ENCODE data around the gene FUS. TPM values are rescaled to one million over a fixed set of nuclear protein-coding genes. Genes with fewer than 3 reads are reported as not detected.

FUS gene
- polyA plus RNA-seq, 1 donor (not counting 4 experiments of a cell fraction or from before 2014, with no cell fraction given): 199 TPM

DNA sequence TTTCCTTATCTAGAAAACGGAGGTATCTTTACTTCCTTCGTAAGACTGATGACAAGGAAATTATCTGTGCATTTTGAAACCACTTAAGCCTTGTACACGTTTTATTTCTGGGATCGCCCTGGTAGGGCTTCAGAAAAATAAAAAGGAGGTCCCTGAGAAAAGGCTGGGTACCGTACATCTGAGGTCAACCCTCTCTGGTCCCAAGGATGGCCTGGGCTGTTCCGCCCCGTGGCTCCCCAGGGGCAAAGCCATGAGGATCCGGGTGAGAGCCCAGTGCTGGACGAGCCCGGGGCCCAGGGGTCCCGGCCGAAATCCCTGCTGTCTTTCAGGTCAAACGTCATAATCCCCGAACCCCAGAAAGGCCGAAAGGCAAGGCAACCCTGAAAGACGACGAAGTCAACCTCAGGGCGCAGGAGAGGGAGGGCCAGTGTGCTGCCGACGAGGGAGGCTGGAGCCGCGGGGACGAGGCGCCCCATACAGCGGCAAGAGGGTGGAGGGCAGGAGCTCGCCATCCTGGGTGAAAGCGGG is 656 bp upstream of the FUS start:
- no peak for TF ChIP-seq EZH2 (IDR thresholded peaks at IDR 0.05; ENCODE audit: low read length)
- TF ChIP-seq, protein P1, sequence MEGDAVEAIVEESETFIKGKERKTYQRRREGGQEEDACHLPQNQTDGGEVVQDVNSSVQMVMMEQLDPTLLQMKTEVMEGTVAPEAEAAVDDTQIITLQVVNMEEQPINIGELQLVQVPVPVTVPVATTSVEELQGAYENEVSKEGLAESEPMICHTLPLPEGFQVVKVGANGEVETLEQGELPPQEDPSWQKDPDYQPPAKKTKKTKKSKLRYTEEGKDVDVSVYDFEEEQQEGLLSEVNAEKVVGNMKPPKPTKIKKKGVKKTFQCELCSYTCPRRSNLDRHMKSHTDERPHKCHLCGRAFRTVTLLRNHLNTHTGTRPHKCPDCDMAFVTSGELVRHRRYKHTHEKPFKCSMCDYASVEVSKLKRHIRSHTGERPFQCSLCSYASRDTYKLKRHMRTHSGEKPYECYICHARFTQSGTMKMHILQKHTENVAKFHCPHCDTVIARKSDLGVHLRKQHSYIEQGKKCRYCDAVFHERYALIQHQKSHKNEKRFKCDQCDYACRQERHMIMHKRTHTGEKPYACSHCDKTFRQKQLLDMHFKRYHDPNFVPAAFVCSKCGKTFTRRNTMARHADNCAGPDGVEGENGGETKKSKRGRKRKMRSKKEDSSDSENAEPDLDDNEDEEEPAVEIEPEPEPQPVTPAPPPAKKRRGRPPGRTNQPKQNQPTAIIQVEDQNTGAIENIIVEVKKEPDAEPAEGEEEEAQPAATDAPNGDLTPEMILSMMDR (optimal IDR thresholded peaks at IDR 0.05 in 1 of 3, IDR thresholded peaks at IDR 0.05 in 1 of 3, conservative IDR thresholded peaks at IDR 0.05 in 1 of 3; ENCODE audit: extremely low read depth in 1 of 3, insufficient read depth in 2 of 3, low read length in 3 of 3): no peak
- H3K27me3 ChIP-seq (ENCODE audit: control insufficient read depth, extremely low read depth, insufficient read depth, low read length): no peaks in the 10 kb centered on the region
- peaks cover 43% of the 10 kb centered on the region for H3K79me2 ChIP-seq (ENCODE audit: control insufficient read depth, insufficient read depth, low read length)
- H3K9me3 ChIP-seq (ENCODE audit: control insufficient read depth, low read depth, low read length): no peaks in the 10 kb centered on the region
- peaks cover 23% of the 10 kb centered on the region for H3K4me1 ChIP-seq (ENCODE audit: control insufficient read depth, extremely low read depth, insufficient read depth, low read length)
- H2AFZ ChIP-seq (ENCODE audit: control insufficient read depth, low read length): peak overlapping the region; percentile 100
- FAIRE-seq (no peak), DNase-seq (ENCODE audit: low read depth, low spot score) (no peak)
- H3K9me1 ChIP-seq (ENCODE audit: control insufficient read depth, extremely low read depth, insufficient read depth, low read length): peaks cover 6% of the 10 kb centered on the region
- peaks cover 28% of the 10 kb centered on the region for H4K20me1 ChIP-seq (ENCODE audit: control insufficient read depth, extremely low read depth, insufficient read depth, low read length)
- peaks cover 14 to 28% of the 10 kb centered on the region in 2 experiments for H3K36me3 ChIP-seq (ENCODE audit: control insufficient read depth in 2 of 2, extremely low read depth in 1 of 2, insufficient read depth in 2 of 2, low read length in 2 of 2)
- H3K9ac ChIP-seq (ENCODE audit: control insufficient read depth, extremely low read depth, insufficient read depth, low read length): peak overlapping the region; percentile 96
- H3K4me2 ChIP-seq (ENCODE audit: control insufficient read depth, extremely low read depth, insufficient read depth, low read depth, low read length): peak overlapping the region; percentile 98
- dilution Hi-C loops (cut with MboI; ENCODE audit: extremely low pct_ligation_motif_present, low sequenced_read_pairs): no loop called here
- peak overlapping the region; percentile 98 for H3K27ac ChIP-seq (ENCODE audit: control insufficient read depth, insufficient read depth, low read length)
- peak overlapping the region; percentile 91 to 93 (median 92) for H3K4me3 ChIP-seq (ENCODE audit: control insufficient read depth in 2 of 3, extremely low read depth in 1 of 3, insufficient read depth in 2 of 3, low read depth in 1 of 3, low read length in 3 of 3)

DNA sequence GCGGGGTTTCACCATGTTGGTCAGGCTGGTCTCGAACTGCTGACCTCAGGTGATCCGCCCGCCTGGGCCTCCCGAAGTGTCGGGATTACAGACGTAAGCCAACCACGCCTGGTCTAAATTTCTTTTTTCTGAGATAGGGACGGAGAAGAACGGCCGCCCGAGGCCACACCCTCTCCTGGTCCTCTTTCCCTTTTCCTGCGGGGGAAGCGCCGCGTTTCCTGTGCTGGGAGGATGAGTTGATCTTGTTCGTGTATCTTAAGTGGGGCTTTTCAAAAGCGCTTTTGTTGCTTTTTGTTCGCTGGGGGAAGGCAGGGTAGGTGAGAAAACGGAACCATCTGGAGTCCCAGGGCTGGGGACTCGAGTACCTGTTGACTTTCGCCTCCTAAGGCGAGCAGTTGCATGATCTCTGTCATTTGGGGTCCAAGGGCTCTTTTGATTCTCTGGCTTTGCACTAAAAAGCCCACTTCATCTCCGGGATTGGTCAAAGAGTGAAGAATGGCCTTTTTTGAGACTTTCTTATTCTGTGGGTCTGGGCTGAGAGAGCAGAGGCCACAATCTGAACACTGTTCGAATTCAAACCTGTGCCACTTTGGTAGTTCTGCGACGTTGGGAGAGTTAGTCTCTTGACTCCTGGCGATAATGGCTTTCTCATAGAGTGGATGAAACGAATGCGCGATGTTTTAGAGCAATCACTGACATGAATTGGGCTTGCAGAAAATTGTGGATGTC is 1.3 kb downstream of the FUS start:
- H3K36me3 ChIP-seq (ENCODE audit: control insufficient read depth in 2 of 2, extremely low read depth in 1 of 2, insufficient read depth in 2 of 2, low read length in 2 of 2): peaks cover 24 to 43% of the 10 kb centered on the region in 2 experiments
- FAIRE-seq (no peak), DNase-seq (ENCODE audit: low read depth, low spot score) (no peak)
- dilution Hi-C loops (cut with MboI; ENCODE audit: extremely low pct_ligation_motif_present, low sequenced_read_pairs): no loop called here
- H3K79me2 ChIP-seq (ENCODE audit: control insufficient read depth, insufficient read depth, low read length): peaks cover 61% of the 10 kb centered on the region
- H3K27me3 ChIP-seq (ENCODE audit: control insufficient read depth, extremely low read depth, insufficient read depth, low read length): no peaks in the 10 kb centered on the region
- no peak overlapping the region for H2AFZ ChIP-seq (ENCODE audit: control insufficient read depth, low read length)
- H3K4me3 ChIP-seq (ENCODE audit: control insufficient read depth in 2 of 3, extremely low read depth in 1 of 3, insufficient read depth in 2 of 3, low read depth in 1 of 3, low read length in 3 of 3): peak overlapping the region; percentile 91 to 93 (median 92)
- H3K9ac ChIP-seq (ENCODE audit: control insufficient read depth, extremely low read depth, insufficient read depth, low read length): peak overlapping the region; percentile 96
- peaks cover 37% of the 10 kb centered on the region for H4K20me1 ChIP-seq (ENCODE audit: control insufficient read depth, extremely low read depth, insufficient read depth, low read length)
- no peak for TF ChIP-seq EZH2 (IDR thresholded peaks at IDR 0.05; ENCODE audit: low read length)
- TF ChIP-seq, protein P1 (optimal IDR thresholded peaks at IDR 0.05 in 1 of 3, IDR thresholded peaks at IDR 0.05 in 1 of 3, conservative IDR thresholded peaks at IDR 0.05 in 1 of 3; ENCODE audit: extremely low read depth in 1 of 3, insufficient read depth in 2 of 3, low read length in 3 of 3): no peak
- H3K27ac ChIP-seq (ENCODE audit: control insufficient read depth, insufficient read depth, low read length): peak overlapping the region; percentile 98
- H3K4me2 ChIP-seq (ENCODE audit: control insufficient read depth, extremely low read depth, insufficient read depth, low read depth, low read length): peak overlapping the region; percentile 98
- peaks cover 6% of the 10 kb centered on the region for H3K9me1 ChIP-seq (ENCODE audit: control insufficient read depth, extremely low read depth, insufficient read depth, low read length)
- H3K4me1 ChIP-seq (ENCODE audit: control insufficient read depth, extremely low read depth, insufficient read depth, low read length): peaks cover 23% of the 10 kb centered on the region
- H3K9me3 ChIP-seq (ENCODE audit: control insufficient read depth, low read depth, low read length): no peaks in the 10 kb centered on the region
